Aorta (tissue), 5 donors: ENCODE data around the gene GPR155. TPM values are rescaled to one million over a fixed set of nuclear protein-coding genes. Genes with fewer than 3 reads are reported as not detected.

Source experiments
- ATAC-seq: fragments of 200-7000 bp; cut with Tn5 transposase; one replicate; pipeline ENCODE4 v1.9.1; 2022; ENCODE audit warnings: moderate library complexity; ENCODE audit not compliant: low FRiP score
- DNase-seq, 2 donors: peaks; one replicate each; pipeline ENCODE4 v3.0.0-alpha.2; 2020
- H3K27ac ChIP-seq, 2 donors: one replicate each; pipeline ENCODE4 v1.5.1; 2013; ENCODE audit warnings: low read length in 2 of 2, mild to moderate bottlenecking in 2 of 2, moderate library complexity in 2 of 2, control low read depth in 1 of 2, inconsistent platforms in 1 of 2, low read depth in 1 of 2
- H3K27me3 ChIP-seq, 2 donors: one replicate each; pipeline ENCODE4 v1.6.1; 2013; ENCODE audit warnings: control low read depth in 1 of 2, low read length in 1 of 2, mild to moderate bottlenecking in 1 of 2, moderate library complexity in 1 of 2; ENCODE audit not compliant: insufficient read depth in 2 of 2, control insufficient read depth in 1 of 2
- H3K36me3 ChIP-seq, 2 donors: one replicate each; pipeline ENCODE4 v1.6.1; 2013; ENCODE audit warnings: control low read depth in 1 of 2, low read length in 1 of 2, mild to moderate bottlenecking in 1 of 2; ENCODE audit not compliant: insufficient read depth in 2 of 2, control insufficient read depth in 1 of 2
- H3K4me1 ChIP-seq, 2 donors: one replicate each; pipeline ENCODE4 v1.6.1; 2013; ENCODE audit warnings: low read length in 2 of 2, control low read depth in 1 of 2, mild to moderate bottlenecking in 1 of 2, moderate library complexity in 1 of 2; ENCODE audit not compliant: insufficient read depth in 2 of 2, control insufficient read depth in 1 of 2
- H3K4me3 ChIP-seq, 2 donors: one replicate each; pipeline ENCODE4 v1.5.1; 2013; ENCODE audit warnings: low read length in 2 of 2, control low read depth in 1 of 2, mild to moderate bottlenecking in 1 of 2
- H3K9me3 ChIP-seq: one replicate; pipeline ENCODE4 v1.6.1; 2013; ENCODE audit warnings: mild to moderate bottlenecking, low read length; ENCODE audit not compliant: control insufficient read depth
- WGBS, 2 donors: extraction: QIAGEN DNeasy Blood & Tissue Kit; methylation state at CpG; one replicate each; pipeline ENCODE4 v1.1.7; 2013; 5-methylcytosine and 5-hydroxymethylcytosine counted together
- intact Hi-C, 2 donors: fragments of 100-400 bp; cut with DNase I; formaldehyde crosslinking; loops; one replicate each; pipeline versions ENCODE4 v1.14.2 to v1.15.0; 2022
- polyA plus RNA-seq, 2 donors: library from polyadenylated mRNA; stranded (reverse); fragments of 200-250 nt; gene quantifications; one replicate each; pipeline ENCODE4 v1.2.3, GENCODE V29; 2013
- total RNA-seq, 2 donors: library from RNA; stranded (reverse); fragmentation: NEBNext Ultra II Directional; extraction: Animal tissue kit (Norgen Biotek cat#: 25700); gene quantifications; one replicate each; pipeline ENCODE4 v1.2.1, GENCODE V29; 2021
- donor health status: healthy with polysubstance abuse.
- donor health status: Bipolar disorder and iron deficiency.
- donor health status: DM: no; HTN: no; CAD: no.
- donor health status: DM: no; HTN: no; CAD: no.
- donor health status: DM: yes; HTN: yes; CAD: no.

The GPR155 gene
- total and polyA plus RNA-seq, 4 donors: 0.25 to 15.9 (median 4.4) TPM

DNA sequence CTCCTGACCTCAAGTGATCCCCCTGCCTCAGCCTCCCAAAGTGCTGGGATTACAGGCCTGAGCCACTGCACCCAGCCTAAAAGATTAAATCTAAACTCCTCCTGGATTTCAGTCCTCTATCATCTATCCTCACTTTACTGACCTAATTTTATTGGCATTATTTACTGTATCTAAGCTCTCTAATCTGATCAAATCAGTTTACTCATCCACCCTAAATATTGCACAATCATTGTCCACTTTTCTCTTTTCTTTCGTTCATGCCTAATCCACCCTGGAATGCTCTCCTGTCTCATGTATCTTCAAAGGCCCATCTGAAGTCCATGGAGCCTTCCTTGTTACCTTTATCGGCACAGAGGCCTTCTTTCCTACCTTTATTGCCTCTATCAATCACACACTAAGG, 31.6 kb upstream of the GPR155 start:
- ATAC-seq (no peak), DNase-seq (no peak)
- WGBS, 2 donors: 95 to 97% methylated on average over 2 of the region's 2 CpGs
- Histone ChIP-seq H3K36me3 (no peaks in the 10 kb centered on the region), H3K4me3 (no peak overlapping the region), H3K9me3 (no peaks in the 10 kb centered on the region), H3K27ac (no peak overlapping the region), H3K27me3 (no peaks in the 10 kb centered on the region), H3K4me1 (no peaks in the 10 kb centered on the region)
- intact Hi-C loops: no loop called here

DNA sequence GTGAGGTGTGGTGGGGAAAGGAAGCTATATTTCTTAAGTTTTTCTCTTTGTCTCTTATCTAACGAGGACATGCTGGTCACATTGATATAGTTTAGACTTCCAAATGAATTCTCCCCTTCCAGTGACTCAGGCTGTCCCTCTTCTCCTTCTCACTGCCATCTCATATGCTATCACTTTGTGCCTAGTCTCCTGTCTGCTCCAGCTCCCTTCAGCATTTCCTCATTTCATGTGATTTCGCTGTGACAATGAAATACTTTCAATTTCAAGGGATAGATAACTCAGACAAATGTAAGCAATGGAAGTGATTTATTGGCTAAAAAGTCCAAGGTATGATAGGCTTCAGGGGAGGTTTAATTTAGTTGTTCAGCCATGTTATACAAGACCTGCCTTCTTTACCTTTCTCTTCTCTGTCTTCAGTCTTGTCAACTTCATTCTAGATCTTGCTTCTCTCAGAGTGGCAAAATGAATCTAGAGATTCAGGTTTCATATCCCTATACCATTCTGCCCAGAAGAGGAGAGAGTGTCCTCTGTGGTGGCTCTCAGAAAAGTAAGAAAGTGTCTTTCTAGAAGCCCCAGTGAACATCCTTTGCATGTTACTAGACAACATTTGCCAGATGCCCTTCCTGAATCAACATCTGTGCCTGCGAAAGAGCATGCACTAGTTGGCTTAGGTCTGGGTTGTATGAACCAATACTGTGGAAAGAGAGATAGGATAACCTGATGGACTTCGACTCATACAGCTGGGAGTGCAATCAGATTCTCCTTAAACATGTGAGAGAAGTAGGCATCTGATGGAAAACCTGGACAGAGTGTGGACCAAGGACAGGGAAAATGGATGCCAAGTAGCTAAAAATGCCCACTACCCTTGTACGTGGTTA, 29.9 kb upstream of the GPR155 start:
- Histone ChIP-seq H3K4me1 (no peaks in the 10 kb centered on the region), H3K9me3 (no peaks in the 10 kb centered on the region), H3K27me3 (no peaks in the 10 kb centered on the region), H3K4me3 (no peak overlapping the region), H3K36me3 (no peaks in the 10 kb centered on the region), H3K27ac (no peak overlapping the region)
- no peak for ATAC-seq
- intact Hi-C loops: no loop called here
- WGBS, 2 donors: 80 to 84% methylated on average over 5 of the region's 5 CpGs
- no peak for DNase-seq

DNA sequence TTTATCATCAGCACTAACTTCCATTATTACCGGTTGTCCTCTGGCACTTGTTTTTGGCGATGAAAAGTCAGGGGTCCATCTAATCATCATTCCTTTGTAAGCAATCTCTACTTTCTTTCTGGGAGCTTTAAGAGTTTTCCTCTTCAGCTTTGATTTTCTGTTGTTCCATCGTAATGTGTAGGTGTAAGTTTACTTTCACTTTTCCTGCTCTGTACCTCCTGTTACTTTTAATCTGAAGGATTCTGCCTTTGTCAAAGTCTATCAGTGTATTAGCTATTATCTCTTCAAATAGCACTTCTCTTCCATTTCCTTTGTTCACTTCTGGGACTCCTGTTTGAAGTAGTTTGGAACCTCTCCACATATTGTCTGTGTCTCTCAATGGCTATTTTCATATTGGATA, 25.5 kb upstream of the GPR155 start:
- Histone ChIP-seq H3K9me3 (peaks cover 2% of the 10 kb centered on the region), H3K27ac (no peak overlapping the region), H3K36me3 (no peaks in the 10 kb centered on the region), H3K4me1 (no peaks in the 10 kb centered on the region), H3K27me3 (no peaks in the 10 kb centered on the region), H3K4me3 (no peak overlapping the region)
- 91 to 95% methylated on average over 3 of the region's 3 CpGs for WGBS, 2 donors
- intact Hi-C loops: no loop called here
- DNase-seq: no peak
- no peak for ATAC-seq

DNA sequence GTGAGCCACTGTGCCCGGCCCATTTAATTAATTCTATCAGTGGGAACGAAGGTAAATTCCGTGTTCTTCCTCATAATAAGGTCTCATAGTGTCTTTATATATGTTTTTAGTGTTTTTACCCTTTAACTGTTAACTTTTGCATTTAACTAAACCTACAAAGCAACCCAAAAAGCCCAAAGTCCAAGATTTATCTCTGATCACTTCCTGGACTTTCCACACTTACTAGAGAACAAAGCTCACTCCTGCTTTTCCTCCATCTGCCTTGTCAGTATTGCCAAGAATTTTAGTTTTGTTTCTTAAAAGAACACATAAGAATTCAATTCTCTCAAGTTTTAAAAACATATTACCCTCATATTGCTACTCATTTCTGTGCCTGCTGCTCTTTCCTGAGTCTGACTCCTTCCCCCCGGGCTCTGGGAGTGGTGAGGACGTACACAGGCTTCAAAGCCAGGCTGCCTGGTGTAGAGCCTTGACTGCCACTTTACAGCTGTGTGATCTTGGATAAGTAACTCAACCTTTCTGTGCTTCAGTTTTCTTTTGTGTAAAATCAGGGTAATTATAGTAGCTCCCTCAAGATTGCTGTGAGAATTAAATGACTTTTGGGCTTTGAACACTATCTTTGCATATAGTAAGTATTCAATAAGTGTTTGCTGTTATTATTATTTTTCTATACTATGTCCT, 24.9 kb upstream of the GPR155 start:
- peaks cover 2% of the 10 kb centered on the region for H3K9me3 ChIP-seq
- WGBS, 2 donors: 53 to 54% methylated on average over 5 of the region's 5 CpGs
- no peaks in the 10 kb centered on the region for H3K36me3 ChIP-seq
- intact Hi-C loops: no loop called here
- H3K27me3 ChIP-seq: no peaks in the 10 kb centered on the region
- no peak overlapping the region for H3K27ac ChIP-seq
- H3K4me1 ChIP-seq: no peaks in the 10 kb centered on the region
- ATAC-seq (no peak), DNase-seq (no peak)
- no peak overlapping the region for H3K4me3 ChIP-seq

GRCh38 chr2:174510583-174511189, 23.9 kb upstream of the GPR155 start:
- Histone ChIP-seq H3K36me3 (no peaks in the 10 kb centered on the region), H3K4me3 (no peak overlapping the region), H3K9me3 (peaks cover 2% of the 10 kb centered on the region), H3K27ac (no peak overlapping the region), H3K4me1 (no peaks in the 10 kb centered on the region), H3K27me3 (no peaks in the 10 kb centered on the region)
- ATAC-seq (no peak), DNase-seq (no peak)
- 46 to 47% methylated on average over 2 of the region's 2 CpGs for WGBS, 2 donors
- intact Hi-C loops: no loop called here

- Histone ChIP-seq H3K4me3 (no peak overlapping the region), H3K36me3 (no peaks in the 10 kb centered on the region), H3K4me1 (no peaks in the 10 kb centered on the region), H3K9me3 (no peaks in the 10 kb centered on the region), H3K27me3 (no peaks in the 10 kb centered on the region), H3K27ac (no peak overlapping the region)
- DNase-seq (no peak), ATAC-seq (no peak)
- 83 to 84% methylated on average over 3 of the region's 3 CpGs for WGBS, 2 donors
- intact Hi-C loops: no loop called here
Measured at GRCh38 chr2:174503161-174503809, 16.5 kb upstream of the GPR155 start.

- no peaks in the 10 kb centered on the region for H3K27me3 ChIP-seq
- no peak overlapping the region for H3K27ac ChIP-seq
- H3K4me1 ChIP-seq: no peaks in the 10 kb centered on the region
- 91 to 95% methylated on average over 4 to 5 of the region's 5 CpGs for WGBS, 2 donors
- H3K4me3 ChIP-seq: no peak overlapping the region
- intact Hi-C loops: no loop called here
- H3K9me3 ChIP-seq: no peaks in the 10 kb centered on the region
- ATAC-seq: no peak
- H3K36me3 ChIP-seq: no peaks in the 10 kb centered on the region
- DNase-seq: peak in 1 of 2 donors; percentile 54
Measured at GRCh38 chr2:174499371-174499770, 12.5 kb upstream of the GPR155 start.

DNA sequence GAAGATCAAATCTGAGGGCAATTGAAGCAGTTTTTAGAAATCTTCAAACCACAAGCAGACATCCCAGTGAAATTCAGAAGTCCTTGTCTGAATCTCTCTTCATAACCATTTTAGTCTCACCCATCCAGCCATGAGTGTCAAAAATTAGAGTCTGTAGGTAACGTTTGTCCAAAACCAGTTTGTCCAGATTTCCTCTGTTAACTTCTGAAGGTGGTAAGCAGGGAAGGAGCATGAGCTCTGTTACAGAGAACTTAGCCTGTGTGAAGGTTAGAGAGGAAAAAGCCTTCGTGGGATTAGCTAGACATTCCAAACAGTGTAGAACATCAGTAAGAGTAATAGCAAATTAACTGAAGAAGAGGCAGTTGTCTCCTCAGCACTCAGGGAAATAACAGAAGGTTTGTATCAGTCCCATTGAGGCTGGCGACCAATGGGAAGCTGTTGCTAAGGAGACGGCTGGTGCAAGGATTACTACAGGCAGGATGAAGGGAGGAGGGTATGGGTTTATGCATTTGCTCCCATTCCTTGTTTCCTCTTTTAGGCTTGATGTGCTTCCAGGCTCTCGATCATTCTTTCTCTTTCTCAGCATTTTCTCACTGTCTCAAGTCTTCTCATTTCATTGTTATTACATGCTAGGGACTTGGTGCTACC, 8.7 kb upstream of the GPR155 start:
- DNase-seq (no peak), ATAC-seq (no peak)
- Histone ChIP-seq H3K27me3 (no peaks in the 10 kb centered on the region), H3K4me1 (no peaks in the 10 kb centered on the region), H3K9me3 (no peaks in the 10 kb centered on the region), H3K27ac (no peak overlapping the region), H3K36me3 (no peaks in the 10 kb centered on the region), H3K4me3 (no peak overlapping the region)
- 45 to 52% methylated on average over 5 of the region's 5 CpGs for WGBS, 2 donors
- intact Hi-C loops: no loop called here
